ENCODE data around the gene KRTAP10-6.

DNA sequence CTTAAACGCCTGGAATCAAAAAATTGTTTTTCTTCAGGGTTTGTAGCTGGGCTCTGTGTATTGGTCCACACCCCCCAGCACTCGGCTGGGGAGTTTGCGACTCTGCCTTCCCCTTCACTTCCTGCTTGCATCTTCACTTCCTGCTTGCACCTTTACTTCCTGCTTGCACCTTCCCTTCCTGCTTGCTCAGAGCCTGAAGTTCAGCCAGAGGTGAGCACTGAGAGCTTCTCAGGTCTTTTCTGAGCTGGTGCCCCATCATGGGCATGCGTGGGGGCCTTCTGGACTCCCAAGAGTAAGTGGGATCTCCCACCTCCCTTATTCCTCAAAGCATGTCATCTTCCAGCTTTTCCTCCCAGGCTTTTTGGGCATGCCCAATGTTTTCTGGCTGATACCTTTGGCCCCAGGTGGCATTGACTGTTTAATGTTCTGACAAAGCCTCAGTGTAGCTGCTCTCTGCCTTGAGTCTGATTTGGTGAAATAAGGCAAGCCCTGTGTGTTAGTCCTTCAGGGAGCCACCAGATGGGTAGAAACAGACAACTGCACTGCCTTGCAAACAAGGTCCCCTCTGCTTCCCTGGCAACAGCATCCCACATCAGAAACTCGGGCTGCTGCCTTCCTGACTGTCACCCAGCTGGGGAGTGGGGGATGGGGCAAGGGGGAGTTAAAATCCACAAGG lies 44.5 kb downstream of the KRTAP10-6 start:
- no peak for TF ChIP-seq CTCF (IDR thresholded peaks at IDR 0.05)
- no peak for TF ChIP-seq ZFX (IDR thresholded peaks at IDR 0.05; ENCODE audit: borderline replicate concordance)

All from 22Rv1 (cell line).